ENCODE measurements around the gene MRPL37.

MRPL37 gene

GRCh38 chr1:54222711-54223110, 22.7 kb downstream of the MRPL37 start:
- in situ Hi-C loops (cut with MboI; ENCODE audit: low pct_unique_long_range_greater_than_20kb, low sequenced_read_pairs, unreplicated experiment) = no loop called here
- TF ChIP-seq CTCF (IDR thresholded peaks at IDR 0.05; ENCODE audit: extremely low read depth, insufficient read depth, missing control alignments) = no peak
- DNase-seq (ENCODE audit: low spot score) = no peak

GRCh38 chr1:54223441-54224202, 23.7 kb downstream of the MRPL37 start:
- TF ChIP-seq CTCF (IDR thresholded peaks at IDR 0.05; ENCODE audit: extremely low read depth, insufficient read depth, missing control alignments) = no peak
- in situ Hi-C loops (cut with MboI; ENCODE audit: low pct_unique_long_range_greater_than_20kb, low sequenced_read_pairs, unreplicated experiment) = no loop called here
- DNase-seq (ENCODE audit: low spot score) = peak; percentile 14

GRCh38 chr1:54224233-54224632, 24.3 kb downstream of the MRPL37 start:
- no peak for DNase-seq (ENCODE audit: low spot score)
- in situ Hi-C loops (cut with MboI; ENCODE audit: low pct_unique_long_range_greater_than_20kb, low sequenced_read_pairs, unreplicated experiment) = no loop called here
- no peak for TF ChIP-seq CTCF (IDR thresholded peaks at IDR 0.05; ENCODE audit: extremely low read depth, insufficient read depth, missing control alignments)

- no peak for DNase-seq (ENCODE audit: low spot score)
- no peak for TF ChIP-seq CTCF (IDR thresholded peaks at IDR 0.05; ENCODE audit: extremely low read depth, insufficient read depth, missing control alignments)
- in situ Hi-C loops (cut with MboI; ENCODE audit: low pct_unique_long_range_greater_than_20kb, low sequenced_read_pairs, unreplicated experiment) = no loop called here
Measured at GRCh38 chr1:54225378-54225777, 25.4 kb downstream of the MRPL37 start.

- no peak for TF ChIP-seq CTCF (IDR thresholded peaks at IDR 0.05; ENCODE audit: extremely low read depth, insufficient read depth, missing control alignments)
- no peak for DNase-seq (ENCODE audit: low spot score)
- in situ Hi-C loops (cut with MboI; ENCODE audit: low pct_unique_long_range_greater_than_20kb, low sequenced_read_pairs, unreplicated experiment) = no loop called here
Measured at GRCh38 chr1:54225986-54226559, 26.1 kb downstream of the MRPL37 start.

GRCh38 chr1:54227091-54227602, 27.2 kb downstream of the MRPL37 start:
- no peak for TF ChIP-seq CTCF (IDR thresholded peaks at IDR 0.05; ENCODE audit: extremely low read depth, insufficient read depth, missing control alignments)
- DNase-seq (ENCODE audit: low spot score) = no peak
- in situ Hi-C loops (cut with MboI; ENCODE audit: low pct_unique_long_range_greater_than_20kb, low sequenced_read_pairs, unreplicated experiment) = no loop called here

Measured in GM13977 (cell line).